WTC11 (cell line): ENCODE results near the gene CENPU. TPM values are rescaled to one million over a fixed set of nuclear protein-coding genes. Genes with fewer than 3 reads are reported as not detected.

Experiments used
- ATAC-seq: fragments of 200-7000 bp; cut with Tn5 transposase; 2 replicates; pipeline ENCODE4 v1.10.0; 2021; ENCODE audit warnings: mild to moderate bottlenecking, moderate library complexity
- CTCF ChIA-PET: fragments of 300-600 bp; sonication (Branson Sonifier 250); formaldehyde crosslinking; loops from one replicate; lab custom pipeline; 2021; ENCODE audit warnings: antibody characterized with exemption; lab: Charles Lee
- POLR2A ChIA-PET: fragments of 350-600 bp; sonication (Branson Sonifier 250); formaldehyde crosslinking; loops from one replicate; lab custom pipeline; 2021; ENCODE audit warnings: antibody characterized with exemption; lab: Charles Lee
- DNase-seq: peaks from one replicate; pipeline ENCODE4 v3.0.0; 2021; ENCODE audit warnings: low spot score
- H3K27ac Mint-ChIP-seq: 2 replicates; pipeline ENCODE4 v1.8.0; 2021; ENCODE audit warnings: mixed read lengths
- H3K27me3 Mint-ChIP-seq: 2 replicates; pipeline ENCODE4 v1.8.0; 2021; ENCODE audit warnings: low read depth, mild to moderate bottlenecking, moderate library complexity, mixed read lengths
- H3K36me3 Mint-ChIP-seq: 2 replicates; pipeline ENCODE4 v1.8.0; 2021; ENCODE audit warnings: mixed read lengths
- H3K4me1 Mint-ChIP-seq: 2 replicates; pipeline ENCODE4 v1.8.0; 2022; ENCODE audit warnings: mixed read lengths
- H3K4me3 Mint-ChIP-seq: 2 replicates; pipeline ENCODE4 v1.8.0; 2021; ENCODE audit warnings: mild to moderate bottlenecking, moderate library complexity, mixed read lengths
- H3K9me3 Mint-ChIP-seq: 2 replicates; pipeline ENCODE4 v1.8.0; 2021; ENCODE audit warnings: mixed read lengths
- AFF4 ChIP-seq: sonication (generic); formaldehyde crosslinking; IDR thresholded peaks from 2 replicates; pipeline ENCODE4 v1.8.1; 2023; ENCODE audit warnings: mild to moderate bottlenecking, missing genetic modification reagents, borderline replicate concordance
- ATF3 ChIP-seq: sonication (generic); formaldehyde crosslinking; conservative IDR thresholded peaks from 2 replicates; pipeline ENCODE4 v1.8.1; 2022; ENCODE audit warnings: mild to moderate bottlenecking, missing genetic modification reagents
- CTCF ChIP-seq: fragments of 200-600 bp; IDR thresholded peaks from 2 replicates; pipeline ENCODE4 v1.8.0; 2022; ENCODE audit warnings: antibody characterized with exemption
- ESRRA ChIP-seq: sonication (generic); formaldehyde crosslinking; IDR thresholded peaks from 2 replicates; pipeline ENCODE4 v1.8.1; 2022; ENCODE audit warnings: mild to moderate bottlenecking, missing genetic modification reagents, borderline replicate concordance
- FOXP1 ChIP-seq: sonication (generic); formaldehyde crosslinking; IDR thresholded peaks from 2 replicates; pipeline ENCODE4 v1.8.0; 2022; ENCODE audit warnings: missing genetic modification reagents, mild to moderate bottlenecking, moderate library complexity, borderline replicate concordance
- HMGXB4 ChIP-seq: sonication (generic); formaldehyde crosslinking; IDR thresholded peaks from 2 replicates; pipeline ENCODE4 v1.8.1; 2023; ENCODE audit warnings: mild to moderate bottlenecking, moderate library complexity, missing genetic modification reagents
- IRF1 ChIP-seq: sonication (generic); formaldehyde crosslinking; IDR thresholded peaks from 2 replicates; pipeline ENCODE4 v1.8.0; 2023; ENCODE audit warnings: missing genetic modification reagents
- PRDM15 ChIP-seq: sonication (generic); formaldehyde crosslinking; IDR thresholded peaks from 2 replicates; pipeline ENCODE4 v1.8.0; 2022; ENCODE audit warnings: missing genetic modification reagents
- SOX15 ChIP-seq: fragments of 250-450 bp; sonication (Bioruptor Pico); IDR thresholded peaks from 2 replicates; pipeline ENCODE4 v1.9.0; 2021; ENCODE audit warnings: mild to moderate bottlenecking
- TP53 ChIP-seq: sonication (generic); formaldehyde crosslinking; IDR thresholded peaks from 2 replicates; pipeline ENCODE4 v1.8.1; 2023; ENCODE audit warnings: mild to moderate bottlenecking, missing genetic modification reagents
- ZNF281 ChIP-seq: sonication (generic); formaldehyde crosslinking; IDR thresholded peaks from 2 replicates; pipeline ENCODE4 v1.8.0; 2023; ENCODE audit warnings: mild to moderate bottlenecking, missing genetic modification reagents
- ZNF317 ChIP-seq: sonication (generic); formaldehyde crosslinking; IDR thresholded peaks from 2 replicates; pipeline ENCODE4 v1.8.1; 2023; ENCODE audit warnings: low read depth, mild to moderate bottlenecking, moderate library complexity, missing genetic modification reagents, borderline replicate concordance
- ZNF416 ChIP-seq: fragments of 250-450 bp; sonication (Bioruptor Pico); IDR thresholded peaks from 2 replicates; pipeline ENCODE4 v1.9.0; 2021; ENCODE audit warnings: mild to moderate bottlenecking, inconsistent platforms
- ZNF425 ChIP-seq: fragments of 250-450 bp; sonication (Bioruptor Pico); conservative IDR thresholded peaks from 2 replicates; pipeline ENCODE4 v1.9.0; 2021; ENCODE audit warnings: mild to moderate bottlenecking
- ZNF671 ChIP-seq: fragments of 250-450 bp; sonication (Bioruptor Pico); IDR thresholded peaks from 2 replicates; pipeline ENCODE4 v1.8.0; 2021; ENCODE audit warnings: mild to moderate bottlenecking
- total RNA-seq: library from RNA; stranded (reverse); gene quantifications from 3 replicates; pipeline ENCODE4 v1.2.3, GENCODE V29; 2021

CENPU gene
- total RNA-seq, 1 experiment from 2014 or later: 60.5 TPM

GRCh38 chr4:184684491-184685189 lies 49.3 kb downstream of the CENPU start (continued):
- TF ChIP-seq HMGXB4 (CRISPR knock-in tag) (no peak), ZNF281 (CRISPR knock-in tag) (no peak), PRDM15 (no peak), ZNF425 (no peak), ZNF671 (CRISPR knock-in tag) (no peak), ZNF416 (CRISPR knock-in tag) (no peak), FOXP1 (CRISPR knock-in tag) (no peak), CTCF (no peak), SOX15 (CRISPR knock-in tag) (no peak)
- TF ChIP-seq, all 79 proteins: peak for 0

- POLR2A ChIA-PET: no interaction called here
- Mint-ChIP-seq H3K27me3 (no peaks in the 10 kb centered on the region), H3K4me3 (no peak overlapping the region), H3K36me3 (peaks cover 13% of the 10 kb centered on the region), H3K9me3 (peaks cover 6% of the 10 kb centered on the region), H3K4me1 (no peaks in the 10 kb centered on the region), H3K27ac (no peak overlapping the region)
- DNase-seq: no peak
- no peak for ATAC-seq
- CTCF ChIA-PET: no interaction called here
- TF ChIP-seq HMGXB4 (CRISPR knock-in tag) (no peak), ZNF317 (CRISPR knock-in tag) (no peak), ATF3 (no peak), ESRRA (CRISPR knock-in tag) (no peak), IRF1 (CRISPR knock-in tag) (no peak), AFF4 (CRISPR knock-in tag) (no peak), TP53 (CRISPR knock-in tag) (no peak)
Measured at GRCh38 chr4:184681916-184682315, 52.0 kb downstream of the CENPU start.
